Measurements from ENCODE around the gene CNOT10.

Gene CNOT10

GRCh38 chr3:32820430-32820829 lies 135.4 kb downstream of the CNOT10 start:
- no peak for DNase-seq

GRCh38 chr3:32820971-32821685 lies 136.1 kb downstream of the CNOT10 start:
- DNase-seq, result no peak

- DNase-seq, result no peak
Observed at GRCh38 chr3:32821686-32822296, 136.8 kb downstream of the CNOT10 start.

GRCh38 chr3:32822609-32823498 lies 137.9 kb downstream of the CNOT10 start:
- no peak for DNase-seq

All from NCI-H1417 treated with DMSO at 0.1 percent for 48 hours (cell line).